DLD1 (cell line): ENCODE results near the gene CMIP.
"Not testable (repeated sequence)": the region's sequence is repeated elsewhere in the genome, so short reads cannot be mapped to it uniquely, and the experiment has no call there.

Experiments used
- in situ Hi-C: cut with HindIII; loops from 2 replicates; pipeline ENCODE4 v1.10.0; 2017; ENCODE audit warnings: low sequenced_read_pairs

CMIP gene

DNA sequence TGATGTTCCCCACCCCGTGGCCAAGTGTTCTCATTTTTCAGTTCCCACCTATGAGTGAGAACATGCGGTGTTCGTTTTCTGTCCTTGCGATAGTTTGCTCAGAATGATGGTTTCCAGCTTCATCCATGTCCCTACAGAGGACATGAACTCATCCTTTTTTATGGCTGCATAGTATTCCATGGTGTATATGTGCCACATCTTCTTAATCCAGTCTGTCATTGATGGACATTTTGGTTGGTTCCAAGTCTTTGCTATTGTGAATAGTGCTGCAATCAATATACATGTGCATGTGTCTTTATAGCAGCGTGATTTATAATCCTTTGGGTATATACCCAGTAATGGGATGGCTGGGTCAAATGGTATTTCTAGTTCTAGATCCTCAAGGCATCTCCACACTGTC is 244.2 kb downstream of the CMIP start:
- in situ Hi-C loops: not testable (repeated sequence)

DNA sequence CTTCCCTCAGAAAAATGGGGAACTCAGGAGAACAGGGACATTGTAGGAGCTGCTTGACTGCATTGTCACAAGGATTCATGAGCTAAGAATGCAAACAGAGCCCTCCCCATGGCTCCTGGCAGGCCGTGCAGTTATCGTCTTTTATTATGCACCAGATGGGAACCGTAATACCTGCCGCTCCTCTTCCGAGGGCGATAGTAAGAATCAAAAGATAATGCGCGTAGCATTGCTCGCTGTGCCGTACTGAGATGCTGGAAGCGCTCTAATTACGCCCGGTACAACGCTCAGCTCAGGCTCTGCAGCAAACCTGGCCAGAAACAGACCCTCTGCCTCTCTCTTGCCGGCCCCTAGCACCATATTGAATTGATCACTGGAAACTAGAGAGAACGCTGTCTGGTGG is 247.4 kb downstream of the CMIP start:
- in situ Hi-C loops: no loop called here

DNA sequence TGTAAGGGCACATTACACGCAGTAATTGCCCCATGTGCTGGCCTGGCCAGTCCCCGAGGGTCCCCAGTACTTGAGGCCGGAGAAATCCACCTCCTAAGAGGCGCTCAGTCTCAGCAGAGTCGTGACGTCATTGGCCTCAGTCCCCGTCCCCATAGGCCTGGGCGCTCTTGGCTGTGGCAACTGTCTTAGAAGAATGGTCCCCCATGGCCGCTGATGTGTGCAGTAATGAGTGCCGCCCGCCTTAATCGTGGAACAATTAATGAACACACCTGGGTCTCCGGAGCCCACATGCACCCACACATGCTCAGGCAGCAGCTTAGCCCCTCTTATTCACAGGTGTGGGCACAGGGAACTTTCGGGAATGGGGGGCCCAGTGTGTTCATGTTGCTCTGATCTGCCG is 248.0 kb downstream of the CMIP start:
- in situ Hi-C loops: no loop called here

DNA sequence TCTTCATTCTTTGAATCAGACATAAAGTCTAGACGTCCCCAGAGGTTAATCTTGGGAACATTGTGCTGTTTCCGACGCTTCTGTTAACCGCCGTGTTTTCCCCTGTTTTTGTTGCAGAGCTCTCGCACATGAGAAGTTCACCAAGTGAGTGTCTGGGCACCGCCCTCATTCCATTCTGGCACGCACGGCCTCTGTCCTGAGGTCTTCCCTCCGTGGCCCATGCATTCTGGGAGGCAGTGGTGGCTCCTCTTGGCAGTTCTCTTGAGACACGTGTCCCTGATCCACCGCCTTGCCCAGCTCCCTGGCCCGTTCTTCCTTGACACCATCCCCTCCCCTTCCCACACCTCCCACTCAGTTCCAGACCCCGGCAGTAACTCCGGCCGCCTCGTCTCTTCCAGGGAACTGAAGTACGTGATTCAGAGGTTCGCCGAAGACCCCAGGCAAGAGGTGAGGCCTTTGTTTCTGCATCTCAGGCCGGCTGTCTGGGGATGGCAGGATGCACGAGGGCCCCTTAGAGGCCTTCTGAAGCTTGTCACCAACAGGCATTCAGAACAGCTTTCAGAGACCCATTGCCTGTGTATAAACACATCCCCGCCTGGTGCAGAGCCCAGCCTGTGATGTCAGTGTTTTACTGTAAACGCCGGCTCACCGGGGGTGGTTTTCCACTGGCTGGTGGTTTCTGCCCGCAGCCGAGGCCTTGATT is 248.6 kb downstream of the CMIP start:
- in situ Hi-C loops: no loop called here

DNA sequence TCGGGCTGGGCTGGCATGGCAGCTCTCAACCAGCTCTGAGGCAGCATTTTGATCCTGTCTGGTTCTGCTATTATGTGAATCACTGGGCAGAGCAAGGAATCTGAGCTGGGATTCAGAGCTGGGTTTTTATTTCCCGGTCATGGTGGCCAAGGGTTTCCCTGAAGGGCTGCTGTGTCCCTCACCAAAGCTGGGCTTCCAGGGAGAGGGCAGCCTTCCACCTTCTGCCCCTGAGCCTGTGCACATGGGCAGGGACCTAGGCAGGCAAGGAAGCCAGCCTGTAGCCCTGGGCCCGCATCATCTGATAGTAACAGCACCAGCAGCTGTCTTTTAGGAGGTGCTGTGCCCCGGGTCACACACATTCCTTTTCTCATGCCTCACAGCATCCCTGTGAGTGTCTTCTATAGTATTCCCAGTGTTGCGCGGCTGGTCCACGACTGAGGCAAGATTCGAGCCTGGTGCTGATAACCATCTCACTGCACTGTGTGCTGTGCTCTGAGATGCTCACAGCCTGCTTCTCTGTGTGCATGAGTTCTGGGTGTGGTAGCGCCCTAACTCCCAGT is 249.2 kb downstream of the CMIP start:
- in situ Hi-C loops: no loop called here

DNA sequence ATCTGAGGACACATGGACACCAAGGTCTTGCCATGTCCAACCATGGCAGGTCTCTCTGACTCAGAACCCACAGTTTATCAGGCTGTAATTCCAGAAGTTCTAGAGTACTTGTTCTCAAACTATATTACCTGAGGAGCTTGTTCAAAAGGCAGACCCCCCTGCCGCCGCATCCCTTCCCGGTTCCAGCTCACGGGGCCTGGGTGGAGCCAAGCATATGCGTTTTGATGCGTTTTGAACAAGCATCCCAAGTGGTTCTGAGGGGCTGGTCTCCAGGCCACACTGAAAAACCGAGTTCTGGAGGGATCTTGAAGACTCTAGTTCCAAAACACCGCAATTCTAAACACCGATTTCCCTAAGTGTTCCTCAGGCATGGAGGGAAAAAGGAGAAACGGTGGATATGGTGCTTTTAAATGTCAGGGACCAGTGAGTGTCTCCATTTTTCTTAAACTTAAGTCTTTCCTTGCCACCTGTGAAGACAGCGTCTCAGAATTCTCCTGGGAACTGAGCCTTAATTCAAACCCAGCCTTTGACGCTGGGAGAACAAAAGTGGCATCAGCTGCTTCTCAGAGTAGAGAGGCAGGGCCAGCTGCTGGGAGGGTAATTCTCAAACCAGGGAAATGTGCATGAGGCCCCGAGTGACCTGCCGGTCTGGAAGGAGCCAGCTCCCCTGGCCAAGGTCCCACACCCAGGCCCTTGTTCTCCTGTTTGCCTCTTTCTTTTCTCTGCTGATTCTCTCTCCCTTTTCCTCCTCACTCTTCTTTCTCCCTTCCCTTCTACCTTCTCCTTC is 250.1 kb downstream of the CMIP start:
- in situ Hi-C loops: no loop called here

DNA sequence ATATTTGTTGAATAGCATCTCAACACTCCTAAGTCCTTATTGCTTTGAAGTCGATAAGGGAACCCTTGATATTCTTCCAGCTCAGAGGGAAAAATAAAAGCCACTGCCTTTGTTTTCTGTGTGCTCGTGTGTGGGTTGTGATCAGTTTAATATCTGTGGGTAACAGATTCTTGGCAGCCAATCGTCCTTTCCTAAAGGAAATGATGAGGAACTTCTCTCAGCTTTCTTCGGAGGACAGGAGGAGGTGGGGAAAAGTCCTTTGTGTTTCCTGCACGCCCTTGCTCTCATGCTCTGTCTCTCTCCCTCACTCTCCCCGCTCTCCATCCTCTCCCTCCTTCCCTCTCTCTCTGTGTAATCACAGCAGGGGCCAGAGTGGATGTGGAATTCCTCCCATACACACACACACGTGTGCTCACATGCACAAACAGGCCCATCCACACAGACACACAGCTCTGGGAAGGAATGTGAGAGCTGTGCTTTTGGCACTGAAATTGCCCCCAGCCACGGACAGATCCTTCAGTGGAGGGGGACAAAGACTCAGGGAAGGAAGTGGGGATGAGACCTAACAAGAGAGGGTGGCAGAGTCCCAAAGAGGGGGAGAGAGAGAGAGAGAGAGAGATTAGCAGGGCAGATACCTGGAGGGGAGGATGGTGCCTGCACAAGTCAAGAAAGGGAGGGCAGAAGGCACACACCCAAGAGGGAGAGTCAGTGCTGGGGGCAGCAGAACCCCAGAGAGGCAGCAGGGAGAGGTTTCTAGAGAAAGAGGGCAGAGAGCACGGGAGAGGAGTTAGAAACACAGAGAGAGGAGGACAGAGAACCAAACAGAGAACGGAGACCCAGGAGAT is 250.9 kb downstream of the CMIP start:
- in situ Hi-C loops: no loop called here

DNA sequence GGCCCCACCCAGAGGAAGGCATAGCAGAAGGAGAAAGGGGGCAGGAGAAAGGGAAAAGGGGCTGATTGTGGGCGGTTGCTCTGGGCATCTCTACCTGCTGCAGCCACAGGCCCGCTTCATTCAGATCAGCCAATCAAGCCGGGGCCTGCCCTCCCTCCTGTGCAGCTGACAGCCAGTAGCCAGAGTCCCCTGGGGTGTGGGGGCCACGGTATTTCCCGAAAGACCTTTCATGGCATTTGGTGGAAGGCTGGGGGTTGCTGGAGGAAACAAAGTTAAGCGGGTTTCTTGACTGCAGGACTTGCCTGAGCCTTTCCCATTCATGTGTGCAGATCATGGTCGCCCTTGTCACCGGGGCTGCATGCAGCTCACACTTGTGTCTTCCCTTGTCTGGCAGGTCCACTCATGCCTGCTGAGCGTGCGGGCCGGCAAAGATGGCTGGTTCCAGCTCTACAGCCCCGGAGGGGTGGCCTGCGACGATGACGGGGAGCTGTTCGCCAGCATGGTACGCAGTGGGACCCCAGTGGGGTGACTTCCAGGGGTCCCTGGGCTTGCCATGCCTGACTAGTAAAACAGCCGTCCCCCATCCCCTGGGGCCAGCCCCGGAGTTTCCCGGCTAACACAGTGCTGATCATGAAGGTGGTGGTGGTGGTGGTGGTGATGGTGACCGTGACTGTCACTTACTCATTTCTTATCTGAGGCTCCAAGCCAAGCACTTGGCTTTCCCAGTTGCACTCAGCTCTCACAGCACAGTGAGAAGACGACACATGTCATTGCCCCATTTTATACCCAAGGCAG is 251.8 kb downstream of the CMIP start:
- in situ Hi-C loops: no loop called here

DNA sequence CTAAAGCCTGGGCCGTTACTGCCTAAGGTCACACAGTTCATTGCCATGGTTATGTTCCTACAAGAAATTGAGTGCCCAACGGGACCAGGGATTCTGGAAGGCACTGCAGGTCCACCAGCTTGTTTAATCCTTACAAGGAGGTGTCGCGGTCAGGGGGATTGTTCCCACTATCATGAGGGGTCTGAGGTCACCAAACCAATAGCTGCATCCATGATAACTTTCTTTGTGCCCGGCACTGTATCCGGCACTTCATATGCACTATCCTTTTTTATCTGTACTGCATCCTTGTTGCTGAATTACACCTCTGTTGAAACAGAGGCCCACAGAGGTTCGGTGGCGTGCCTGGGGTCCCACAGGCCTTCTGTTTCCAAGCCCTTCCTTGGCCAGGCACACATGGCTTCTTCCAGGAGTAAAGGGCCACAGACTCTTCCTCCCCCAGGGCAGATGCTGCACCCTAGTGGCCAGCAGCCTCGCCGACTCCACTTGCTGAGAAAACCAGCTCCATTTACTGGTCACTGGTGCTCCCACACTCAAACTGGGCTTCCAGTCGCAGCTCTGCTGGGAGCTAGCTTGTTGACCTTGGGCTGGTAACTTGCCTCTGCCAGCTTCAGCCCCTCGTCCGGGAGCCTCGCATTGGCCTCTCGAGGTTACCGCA is 252.5 kb downstream of the CMIP start:
- in situ Hi-C loops: no loop called here

DNA sequence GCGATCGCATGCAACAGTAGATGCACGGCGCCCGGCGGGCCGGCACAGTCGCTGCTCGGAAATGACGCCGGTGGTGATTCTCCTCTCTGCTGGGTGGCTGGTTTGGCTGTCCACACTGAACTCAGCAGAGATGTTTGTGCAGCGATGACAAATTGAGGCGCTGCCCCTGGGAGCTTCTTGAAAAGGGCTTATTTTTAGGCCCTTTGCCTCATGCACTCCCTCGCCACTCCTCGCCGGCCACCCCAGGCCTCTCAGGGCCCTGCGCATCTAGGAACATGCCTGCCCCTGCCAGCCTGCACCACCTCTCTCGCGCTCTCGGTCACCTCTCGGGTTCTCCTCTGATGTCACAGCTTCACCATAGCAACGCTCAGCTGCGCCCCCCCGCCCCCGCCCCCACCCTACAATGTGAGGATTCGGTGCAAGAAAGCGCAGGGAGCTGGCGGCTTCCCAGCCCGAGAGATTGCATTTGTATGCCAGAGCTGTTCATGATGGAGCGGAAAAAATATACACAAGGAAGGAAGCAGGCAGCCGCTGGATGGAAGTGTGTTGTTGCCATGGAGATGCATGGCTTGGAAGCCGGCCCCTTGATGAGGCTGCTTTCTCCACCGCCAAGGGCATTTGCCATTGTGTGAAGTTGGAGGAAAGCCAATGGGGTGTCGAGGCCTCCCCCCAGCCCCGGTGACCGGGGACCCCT is 253.2 kb downstream of the CMIP start:
- in situ Hi-C loops: no loop called here

DNA sequence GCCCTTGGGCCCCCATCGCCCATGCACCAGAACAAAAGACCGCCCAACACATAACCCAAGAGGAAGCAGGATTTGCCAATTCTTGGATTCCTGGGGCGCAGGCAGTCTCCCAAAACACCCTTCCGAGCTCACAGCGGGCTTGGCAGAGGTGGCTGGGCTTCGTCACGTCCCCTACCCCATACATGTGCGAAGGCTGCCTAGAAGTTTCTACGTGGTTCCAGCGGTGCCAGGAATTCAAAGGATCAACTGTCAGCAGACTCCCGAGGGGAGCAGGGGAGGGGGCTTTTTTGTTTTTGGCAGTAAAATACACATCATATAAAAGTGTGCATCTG is 253.7 kb downstream of the CMIP start:
- in situ Hi-C loops: no loop called here

DNA sequence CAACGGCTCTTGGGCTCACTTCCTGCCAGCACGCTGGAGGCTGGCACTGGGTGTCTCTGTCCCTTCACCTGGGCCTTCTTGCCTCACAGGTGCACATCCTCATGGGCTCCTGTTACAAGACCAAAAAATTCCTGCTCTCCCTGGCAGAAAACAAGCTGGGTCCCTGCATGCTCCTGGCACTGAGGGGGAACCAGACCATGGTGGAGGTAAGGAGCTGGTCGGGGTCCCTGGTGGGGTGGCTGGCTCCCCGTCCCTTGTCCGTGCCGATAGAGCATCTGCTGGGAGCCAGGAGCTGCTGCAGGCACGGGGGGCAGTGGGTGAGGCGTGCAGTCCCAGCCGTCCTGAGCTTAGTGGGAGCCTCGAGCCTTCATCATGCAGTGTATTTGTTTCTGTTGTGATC is 255.0 kb downstream of the CMIP start:
- in situ Hi-C loops: no loop called here

DNA sequence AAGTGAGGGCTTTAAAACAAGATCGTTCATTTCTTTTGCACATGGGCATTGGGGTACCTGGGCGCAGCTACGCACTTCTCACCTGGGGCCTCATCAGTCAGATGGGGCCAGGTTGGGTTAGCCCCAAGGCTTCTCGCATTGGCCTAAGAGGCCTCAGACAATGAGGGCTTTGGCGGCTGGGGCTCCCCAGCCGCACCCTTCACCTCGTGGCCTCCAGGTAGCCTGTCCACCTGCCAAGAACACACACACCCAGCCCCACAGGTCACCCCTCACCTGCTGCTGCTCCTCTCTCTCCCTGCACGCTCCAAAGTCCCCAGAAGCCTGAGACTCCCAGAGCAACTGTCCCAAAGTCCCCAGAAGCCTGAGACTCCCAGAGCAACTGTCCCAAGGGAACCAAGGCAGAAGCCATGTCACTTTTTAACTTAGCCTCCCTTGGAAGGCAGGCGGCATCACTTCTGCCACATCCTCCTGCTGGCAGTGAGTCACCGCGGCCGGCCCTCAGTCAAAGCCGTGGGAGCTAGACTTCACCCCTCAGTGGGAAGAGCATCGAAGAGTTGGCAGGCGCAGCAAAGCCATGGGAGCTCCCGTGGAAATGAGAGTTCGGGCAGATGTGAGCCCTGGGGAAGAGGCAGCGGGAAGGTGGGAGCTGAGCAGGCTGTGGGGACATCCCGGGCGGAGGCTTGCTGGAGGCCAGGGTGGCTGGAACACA is 255.6 kb downstream of the CMIP start:
- in situ Hi-C loops: no loop called here

DNA sequence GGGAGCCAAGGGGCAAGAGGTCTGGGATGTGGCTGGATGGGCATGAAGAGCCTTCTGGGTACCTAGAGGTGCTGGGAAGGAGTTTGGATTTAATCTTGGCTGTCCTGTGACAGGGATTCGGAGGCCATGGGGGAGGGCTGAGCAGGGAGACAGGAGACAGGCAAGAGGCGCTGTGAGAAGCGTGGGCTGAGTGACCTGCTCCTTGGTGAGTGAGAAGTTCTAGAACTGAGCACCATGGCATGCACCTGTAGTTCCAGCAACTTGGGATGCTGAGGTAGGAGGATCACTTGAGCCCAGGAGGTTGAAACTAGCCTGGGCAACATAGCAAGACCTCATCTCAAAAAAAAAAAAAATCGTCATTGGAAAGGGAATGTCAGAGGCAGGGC is 256.2 kb downstream of the CMIP start:
- in situ Hi-C loops: no loop called here

DNA sequence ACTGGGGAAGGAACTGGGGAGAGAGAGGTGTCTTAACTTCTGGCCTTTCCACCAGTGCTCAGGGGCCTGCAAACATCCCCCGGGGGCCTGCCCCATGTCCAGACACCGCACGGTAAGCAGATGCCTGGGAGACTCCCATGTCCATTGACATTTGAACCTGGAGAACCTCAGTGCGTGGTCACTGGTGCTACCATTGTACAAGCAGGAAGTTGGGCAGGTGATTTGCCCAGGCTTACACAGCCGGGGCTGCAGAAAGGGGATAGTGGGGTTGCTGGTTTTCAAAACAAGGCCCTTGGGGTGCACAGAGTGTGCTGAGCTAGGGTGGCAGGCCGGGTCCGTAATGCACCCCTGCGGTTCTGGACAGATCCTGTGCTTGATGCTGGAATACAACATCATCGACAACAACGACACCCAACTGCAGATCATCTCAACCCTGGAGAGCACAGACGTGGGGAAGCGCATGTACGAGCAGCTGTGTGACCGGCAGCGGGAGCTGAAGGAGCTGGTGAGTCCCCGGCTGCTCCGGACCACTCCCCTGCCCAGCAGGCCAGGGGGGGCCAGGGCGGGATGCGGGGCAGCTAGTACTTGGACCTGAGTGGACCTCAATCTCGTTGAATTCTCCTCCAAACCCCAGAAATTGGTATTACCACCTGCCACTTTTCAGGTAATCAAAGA is 256.8 kb downstream of the CMIP start:
- in situ Hi-C loops: no loop called here

DNA sequence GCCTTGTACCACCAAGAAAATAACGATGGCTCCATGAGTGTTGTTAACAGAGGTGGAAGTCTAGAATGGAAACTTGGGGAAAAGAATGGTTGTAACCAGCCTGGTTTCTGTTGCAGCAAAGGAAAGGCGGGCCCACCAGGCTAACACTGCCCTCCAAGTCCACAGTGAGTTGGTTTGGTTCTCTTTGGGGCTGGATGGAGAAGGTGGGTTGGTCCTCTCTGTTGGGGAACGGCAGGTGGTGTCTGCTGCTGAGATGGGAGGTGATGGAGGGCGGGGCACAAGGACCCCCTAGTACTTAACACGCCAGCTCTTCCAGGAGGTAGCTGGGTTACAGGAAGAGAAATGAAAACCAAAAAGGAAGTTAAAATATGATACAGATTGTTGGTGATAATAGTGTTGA is 257.9 kb downstream of the CMIP start:
- in situ Hi-C loops: no loop called here

DNA sequence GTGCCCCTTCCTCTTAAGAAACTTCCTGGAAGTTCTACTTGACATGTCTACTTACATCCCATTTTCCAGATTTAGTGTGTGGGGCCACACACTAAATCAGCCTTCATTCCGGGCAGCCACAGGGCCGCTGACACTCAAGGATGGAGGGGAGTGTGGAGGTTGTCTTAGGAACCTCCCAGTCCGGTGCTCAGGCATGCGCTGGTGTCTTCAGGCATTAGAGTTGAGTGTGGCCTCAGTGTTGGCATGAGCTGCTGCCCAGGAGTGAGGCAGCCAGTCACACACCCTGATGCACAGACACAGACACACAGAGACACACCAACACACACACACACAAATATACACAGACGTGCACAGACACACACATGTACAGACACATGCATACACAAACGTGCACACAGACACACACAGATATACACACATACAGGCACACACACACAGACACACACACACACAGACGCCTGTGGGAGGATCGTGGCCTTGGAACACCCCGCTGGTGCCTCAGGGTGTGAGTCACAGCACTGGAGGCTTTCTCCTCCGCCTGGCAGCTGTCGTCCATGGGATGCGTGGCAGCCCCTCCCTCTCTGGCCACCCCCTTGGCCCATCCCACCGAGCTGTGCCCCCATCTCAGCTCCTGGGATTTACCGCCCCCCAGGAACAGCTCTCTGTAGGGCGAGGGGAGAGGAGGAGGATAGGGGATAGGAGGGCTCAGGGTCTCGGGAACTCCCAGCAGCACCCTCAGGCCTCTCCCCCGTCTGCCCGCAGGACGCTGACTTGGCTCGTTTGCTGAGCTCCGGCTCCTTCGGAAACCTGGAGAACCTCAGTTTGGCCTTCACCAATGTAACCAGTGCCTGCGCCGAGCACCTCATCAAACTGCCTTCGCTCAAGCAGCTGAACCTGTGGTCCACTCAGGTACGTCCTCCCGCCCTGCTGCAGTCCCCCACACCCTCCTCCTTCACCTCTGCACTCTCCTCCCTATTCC is 258.9 kb downstream of the CMIP start:
- in situ Hi-C loops: no loop called here
